Bronchial epithelial cell (primary cell): Measurements from ENCODE around the gene ZNF292. TPM values are rescaled to one million over a fixed set of nuclear protein-coding genes. Genes with fewer than 3 reads are reported as not detected.
A peak's percentile ranks its signal among the peaks of the same experiment; 100 is the strongest.

Experiments
- DNase-seq: peaks from one replicate; pipeline ENCODE4 v3.0.0-alpha.2; 2010; ENCODE audit warnings: low read depth
- FAIRE-seq: peaks from 2 replicates; lab custom pipeline; 2011; peaks lifted over from hg19 to GRCh38; lab: Jason Lieb, UNC
- H3K27me3 ChIP-seq: 2 replicates; pipeline ENCODE4 v1.5.1; 2011; ENCODE audit warnings: low read length; ENCODE audit not compliant: control insufficient read depth, insufficient read depth
- H3K36me3 ChIP-seq: 2 replicates; pipeline ENCODE4 v1.5.1; 2011; ENCODE audit warnings: low read length; ENCODE audit not compliant: control insufficient read depth, insufficient read depth
- H3K4me3 ChIP-seq: 2 replicates; pipeline ENCODE4 v1.5.1; 2011; ENCODE audit warnings: mild to moderate bottlenecking, low read depth, low read length, control low read depth
- CTCF ChIP-seq: IDR thresholded peaks from 2 replicates; pipeline ENCODE4 v1.5.1; 2011; ENCODE audit warnings: mild to moderate bottlenecking, moderate library complexity, low read length, control low read depth, inconsistent platforms; ENCODE audit not compliant: insufficient read depth, severe bottlenecking
- total RNA-seq: library from RNA; depleted of rRNA; stranded (reverse); fragments of >200 nt; gene quantifications from 2 replicates; pipeline ENCODE4 v1.2.1, GENCODE V29; 2014

ZNF292 gene
- total RNA-seq, 1 donor from 2014 or later: 28.2 TPM

- Histone ChIP-seq H3K27me3 (no peaks in the 10 kb centered on the region), H3K36me3 (peaks cover 5% of the 10 kb centered on the region), H3K4me3 (no peak overlapping the region)
- DNase-seq: no peak
- TF ChIP-seq CTCF: no peak
- FAIRE-seq: no peak
Measured at GRCh38 chr6:87241304-87241703, 85.9 kb downstream of the ZNF292 start.

GRCh38 chr6:87242311-87242710 lies 86.9 kb downstream of the ZNF292 start:
- Histone ChIP-seq H3K4me3 (no peak overlapping the region), H3K36me3 (peaks cover 3% of the 10 kb centered on the region), H3K27me3 (no peaks in the 10 kb centered on the region)
- DNase-seq (no peak), FAIRE-seq (no peak)
- no peak for TF ChIP-seq CTCF

GRCh38 chr6:87243812-87244211 lies 88.4 kb downstream of the ZNF292 start:
- Histone ChIP-seq H3K36me3 (peaks cover 2% of the 10 kb centered on the region), H3K27me3 (no peaks in the 10 kb centered on the region), H3K4me3 (no peak overlapping the region)
- DNase-seq (no peak), FAIRE-seq (no peak)
- no peak for TF ChIP-seq CTCF

GRCh38 chr6:87244380-87244779 lies 89.0 kb downstream of the ZNF292 start:
- FAIRE-seq (no peak), DNase-seq (peak; percentile 6)
- no peak overlapping the region for H3K4me3 ChIP-seq
- no peaks in the 10 kb centered on the region for H3K27me3 ChIP-seq
- no peak for TF ChIP-seq CTCF
- H3K36me3 ChIP-seq: peaks cover 2% of the 10 kb centered on the region

- DNase-seq (no peak), FAIRE-seq (no peak)
- H3K4me3 ChIP-seq: no peak overlapping the region
- no peaks in the 10 kb centered on the region for H3K27me3 ChIP-seq
- H3K36me3 ChIP-seq: peaks cover under 1% of the 10 kb centered on the region
- TF ChIP-seq CTCF: no peak
Measured at GRCh38 chr6:87250019-87250418, 94.7 kb downstream of the ZNF292 start.

GRCh38 chr6:87251225-87251624 lies 95.9 kb downstream of the ZNF292 start:
- DNase-seq: no peak
- peaks cover 2% of the 10 kb centered on the region for H3K36me3 ChIP-seq
- no peak overlapping the region for H3K4me3 ChIP-seq
- FAIRE-seq: no peak
- no peaks in the 10 kb centered on the region for H3K27me3 ChIP-seq
- no peak for TF ChIP-seq CTCF
